Stomach smooth muscle (tissue), 2 donors: ENCODE results near the gene AGAP1.

ENCODE experiments used
- H3K27ac ChIP-seq: one replicate; pipeline ENCODE4 v1.7.0; 2013; ENCODE audit warnings: mild to moderate bottlenecking, low read length, inconsistent platforms
- H3K27me3 ChIP-seq, 2 donors: one replicate each; pipeline ENCODE4 v1.7.0; 2013; ENCODE audit warnings: low read length in 2 of 2; ENCODE audit not compliant: insufficient read depth in 2 of 2, control insufficient read depth in 1 of 2
- H3K36me3 ChIP-seq, 2 donors: one replicate each; pipeline ENCODE4 v1.7.0; 2013; ENCODE audit warnings: low read length in 2 of 2; ENCODE audit not compliant: control insufficient read depth in 2 of 2, insufficient read depth in 2 of 2
- H3K4me1 ChIP-seq: one replicate; pipeline ENCODE4 v1.7.0; 2013; ENCODE audit warnings: low read length; ENCODE audit not compliant: control insufficient read depth, insufficient read depth
- H3K4me3 ChIP-seq, 2 donors: one replicate each; pipeline ENCODE4 v1.7.0; 2013; ENCODE audit warnings: low read length in 2 of 2
- H3K9ac ChIP-seq, 2 donors: one replicate each; pipeline ENCODE4 v1.7.0; 2013; ENCODE audit warnings: low read length in 2 of 2, mild to moderate bottlenecking in 1 of 2
- H3K9me3 ChIP-seq, 2 donors: one replicate each; pipeline ENCODE4 v1.7.0; 2013; ENCODE audit warnings: low read length in 2 of 2; ENCODE audit not compliant: control insufficient read depth in 2 of 2
- donor health status: healthy.
- donor health status: Pancreatic carcinoma.

The AGAP1 gene

GRCh38 chr2:235857598-235857997 lies 363.8 kb downstream of the AGAP1 start:
- H3K4me3 ChIP-seq, result no peak overlapping the region
- H3K27ac ChIP-seq, result no peak overlapping the region
- peaks cover 0 to 6% of the 10 kb centered on the region in 2 donors for H3K36me3 ChIP-seq
- no peak overlapping the region for H3K9ac ChIP-seq
- no peaks in the 10 kb centered on the region for H3K9me3 ChIP-seq
- no peaks in the 10 kb centered on the region for H3K27me3 ChIP-seq
- no peaks in the 10 kb centered on the region for H3K4me1 ChIP-seq

GRCh38 chr2:235858881-235859280 lies 365.0 kb downstream of the AGAP1 start:
- Histone ChIP-seq H3K36me3 (peaks cover 0 to 6% of the 10 kb centered on the region in 2 donors), H3K4me1 (no peaks in the 10 kb centered on the region), H3K27me3 (no peaks in the 10 kb centered on the region), H3K9me3 (no peaks in the 10 kb centered on the region), H3K4me3 (no peak overlapping the region), H3K9ac (no peak overlapping the region), H3K27ac (no peak overlapping the region)

DNA sequence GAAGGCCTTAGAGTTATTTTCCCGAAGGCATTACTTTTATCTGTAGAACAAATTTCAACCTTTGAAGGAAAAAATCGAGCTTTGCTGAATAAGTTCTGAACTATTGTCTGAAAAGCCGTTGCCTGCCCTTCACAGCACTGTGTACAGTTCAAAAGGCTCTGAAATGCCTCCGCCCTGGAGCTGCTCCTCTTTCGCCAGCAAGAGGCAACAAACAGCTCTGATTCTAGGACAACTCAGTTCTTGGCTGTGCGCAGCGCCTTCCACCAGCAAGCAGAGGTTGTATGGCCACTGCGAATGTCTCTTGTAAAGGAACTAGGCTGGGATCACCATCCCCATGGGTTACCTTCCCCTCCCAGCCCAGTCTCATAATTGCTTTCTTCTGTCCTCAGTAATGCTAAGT lies 365.8 kb downstream of the AGAP1 start:
- H3K27ac ChIP-seq, result no peak overlapping the region
- no peaks in the 10 kb centered on the region for H3K27me3 ChIP-seq
- H3K9me3 ChIP-seq, result no peaks in the 10 kb centered on the region
- H3K36me3 ChIP-seq, result peaks cover 0 to 6% of the 10 kb centered on the region in 2 donors
- H3K4me3 ChIP-seq, result no peak overlapping the region
- H3K9ac ChIP-seq, result no peak overlapping the region
- no peaks in the 10 kb centered on the region for H3K4me1 ChIP-seq

DNA sequence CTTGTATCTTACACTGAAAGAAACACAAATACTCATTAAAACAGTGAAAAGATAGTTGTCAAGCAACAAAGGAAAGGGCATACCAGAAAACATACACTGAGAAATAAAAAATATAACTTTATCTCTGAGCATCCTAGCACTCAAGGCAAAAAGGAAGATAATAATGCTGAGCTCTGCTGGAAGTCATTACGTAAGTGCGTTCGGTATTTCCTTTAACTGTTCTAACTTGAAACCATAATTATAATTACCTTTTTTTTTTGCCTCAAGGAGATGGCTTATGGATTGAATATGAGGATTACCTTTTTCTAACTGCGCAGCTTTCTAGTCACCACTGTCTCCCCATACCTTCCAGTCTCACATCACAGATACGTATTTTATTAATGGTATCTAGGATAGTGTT lies 366.3 kb downstream of the AGAP1 start:
- no peaks in the 10 kb centered on the region for H3K27me3 ChIP-seq
- H3K4me3 ChIP-seq, result no peak overlapping the region
- no peaks in the 10 kb centered on the region for H3K4me1 ChIP-seq
- no peaks in the 10 kb centered on the region for H3K9me3 ChIP-seq
- peaks cover 0 to 6% of the 10 kb centered on the region in 2 donors for H3K36me3 ChIP-seq
- H3K27ac ChIP-seq, result no peak overlapping the region
- H3K9ac ChIP-seq, result no peak overlapping the region

DNA sequence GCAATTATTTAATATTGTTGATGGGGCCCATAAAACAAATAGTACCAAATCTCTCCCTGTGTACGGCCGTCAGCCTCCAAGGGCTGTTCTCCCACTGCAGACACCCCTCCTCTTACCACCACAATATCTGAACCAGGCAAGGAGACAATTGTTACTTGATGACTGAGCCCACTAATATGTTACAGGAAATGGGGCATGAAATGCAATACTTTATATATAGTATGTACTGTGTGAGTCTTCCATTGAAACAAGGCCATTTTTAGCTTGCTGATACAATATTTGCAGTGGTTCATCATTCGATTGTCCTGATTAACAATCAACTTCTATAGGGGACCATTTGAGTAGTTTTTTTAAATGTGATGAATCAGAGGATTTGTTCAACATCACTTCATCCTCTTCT lies 367.0 kb downstream of the AGAP1 start:
- Histone ChIP-seq H3K9ac (no peak overlapping the region), H3K9me3 (no peaks in the 10 kb centered on the region), H3K27ac (no peak overlapping the region), H3K4me3 (no peak overlapping the region), H3K36me3 (peaks cover 0 to 6% of the 10 kb centered on the region in 2 donors), H3K4me1 (no peaks in the 10 kb centered on the region), H3K27me3 (no peaks in the 10 kb centered on the region)

GRCh38 chr2:235861383-235861782 lies 367.5 kb downstream of the AGAP1 start:
- H3K9ac ChIP-seq, result no peak overlapping the region
- no peaks in the 10 kb centered on the region for H3K9me3 ChIP-seq
- peaks cover 0 to 4% of the 10 kb centered on the region in 2 donors for H3K36me3 ChIP-seq
- no peak overlapping the region for H3K4me3 ChIP-seq
- no peaks in the 10 kb centered on the region for H3K27me3 ChIP-seq
- H3K27ac ChIP-seq, result no peak overlapping the region
- H3K4me1 ChIP-seq, result peaks cover 3% of the 10 kb centered on the region

DNA sequence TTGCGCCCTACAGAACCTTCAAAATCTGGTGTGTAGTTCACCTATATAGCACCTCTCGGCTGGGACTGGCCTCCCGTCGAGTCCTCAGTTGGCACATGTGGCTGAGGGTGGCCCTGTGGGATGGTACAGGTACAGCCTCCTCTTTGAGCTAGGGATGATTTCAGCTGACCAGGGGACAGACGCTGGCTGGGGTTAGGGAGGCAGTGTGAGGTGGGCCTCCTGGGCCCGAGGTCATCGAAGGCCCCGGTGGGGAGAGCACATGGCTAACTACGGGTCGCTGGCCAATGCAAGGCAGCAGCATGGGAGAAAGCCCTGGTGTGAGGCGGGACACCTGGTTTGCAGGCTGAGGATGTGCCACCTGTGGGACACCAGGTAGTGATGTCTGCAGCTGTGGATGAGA lies 369.6 kb downstream of the AGAP1 start:
- Histone ChIP-seq H3K4me3 (no peak overlapping the region), H3K9me3 (no peaks in the 10 kb centered on the region), H3K27me3 (no peaks in the 10 kb centered on the region), H3K9ac (no peak overlapping the region), H3K27ac (no peak overlapping the region), H3K4me1 (peaks cover 3% of the 10 kb centered on the region), H3K36me3 (no peaks in the 10 kb centered on the region)

DNA sequence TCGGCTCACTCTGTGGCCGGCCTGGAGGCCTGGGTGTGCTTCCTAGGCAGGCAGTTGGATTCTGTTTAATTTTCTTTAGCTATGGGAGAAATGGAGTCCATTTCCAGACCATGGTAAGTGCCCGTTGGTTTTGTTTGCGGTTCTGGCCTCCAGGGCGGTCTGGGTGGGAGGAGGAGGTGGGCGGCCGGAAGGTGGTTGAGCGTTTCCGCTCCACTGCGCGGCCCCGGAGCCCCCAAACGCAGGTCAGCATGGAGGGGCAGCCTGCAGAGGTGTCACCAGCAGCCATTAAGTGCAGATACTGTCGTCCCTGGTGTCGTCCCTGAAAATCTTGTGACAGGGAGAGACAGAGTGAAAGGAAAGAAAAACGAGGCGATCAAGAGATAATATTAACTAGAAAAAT lies 370.5 kb downstream of the AGAP1 start:
- Histone ChIP-seq H3K27ac (no peak overlapping the region), H3K9me3 (no peaks in the 10 kb centered on the region), H3K36me3 (no peaks in the 10 kb centered on the region), H3K9ac (no peak overlapping the region), H3K4me1 (peaks cover 3% of the 10 kb centered on the region), H3K4me3 (no peak overlapping the region), H3K27me3 (no peaks in the 10 kb centered on the region)

DNA sequence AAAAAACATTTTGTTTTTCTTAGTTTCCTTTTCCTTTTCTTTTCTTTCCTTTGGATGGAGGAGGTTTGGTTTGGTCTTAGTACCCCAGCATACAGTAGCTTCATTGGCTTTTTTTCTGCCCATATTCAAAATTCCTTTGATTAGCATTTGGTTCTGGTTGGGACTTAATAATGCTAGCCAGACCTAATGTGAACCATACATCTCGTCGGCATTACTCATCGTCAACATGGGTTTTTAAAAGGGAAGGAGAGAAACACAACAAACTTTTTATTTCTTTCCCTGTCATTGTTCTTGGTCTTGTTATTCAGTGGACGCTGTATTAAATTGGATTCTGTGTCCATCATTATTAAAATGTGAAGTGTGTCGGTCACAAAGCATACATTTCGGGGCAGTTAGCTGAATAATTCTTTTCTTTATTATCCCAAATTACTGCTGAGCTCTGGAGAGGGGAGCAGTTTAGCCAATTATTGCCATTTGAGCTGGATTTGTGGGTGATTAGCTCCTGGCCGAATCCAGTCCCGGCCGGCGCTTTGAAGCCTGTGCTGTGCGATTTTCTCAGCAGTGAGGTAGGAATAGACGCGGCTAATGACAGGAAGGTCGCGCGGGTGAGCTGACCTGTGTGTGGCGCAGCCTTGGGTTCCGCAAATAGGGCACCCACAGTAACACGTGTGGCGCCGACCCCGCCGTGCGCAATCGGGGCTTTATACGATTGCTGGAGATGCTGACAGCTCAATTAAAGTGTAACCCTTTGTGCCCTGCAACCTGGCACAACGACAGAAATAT lies 371.1 kb downstream of the AGAP1 start:
- Histone ChIP-seq H3K9ac (no peak overlapping the region), H3K36me3 (no peaks in the 10 kb centered on the region), H3K4me1 (peaks cover 3% of the 10 kb centered on the region), H3K27ac (no peak overlapping the region), H3K9me3 (no peaks in the 10 kb centered on the region), H3K27me3 (no peaks in the 10 kb centered on the region), H3K4me3 (no peak overlapping the region)

DNA sequence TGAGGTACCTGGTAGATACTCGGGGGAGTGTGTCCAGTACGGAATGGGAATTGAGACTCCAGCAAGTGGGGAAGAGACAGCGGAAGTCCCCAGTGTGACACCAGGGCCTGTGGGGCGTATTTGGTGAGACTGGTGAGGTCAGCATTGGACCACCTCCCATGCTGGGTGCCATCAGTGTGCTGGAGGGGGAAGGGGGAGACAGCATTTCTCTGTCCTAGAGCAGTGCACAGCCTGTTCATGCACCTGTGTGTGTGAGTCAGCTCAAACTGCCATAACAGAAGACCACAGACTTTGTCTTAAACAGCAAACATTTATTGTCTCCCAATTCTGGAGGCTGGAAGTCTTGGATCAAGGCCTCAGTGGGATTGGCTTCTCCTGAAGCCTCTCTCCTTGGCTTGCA lies 372.5 kb downstream of the AGAP1 start:
- Histone ChIP-seq H3K27me3 (no peaks in the 10 kb centered on the region), H3K36me3 (no peaks in the 10 kb centered on the region), H3K27ac (no peak overlapping the region), H3K4me3 (no peak overlapping the region), H3K4me1 (peaks cover 3% of the 10 kb centered on the region), H3K9me3 (peaks cover 0 to 3% of the 10 kb centered on the region in 2 donors), H3K9ac (no peak overlapping the region)

DNA sequence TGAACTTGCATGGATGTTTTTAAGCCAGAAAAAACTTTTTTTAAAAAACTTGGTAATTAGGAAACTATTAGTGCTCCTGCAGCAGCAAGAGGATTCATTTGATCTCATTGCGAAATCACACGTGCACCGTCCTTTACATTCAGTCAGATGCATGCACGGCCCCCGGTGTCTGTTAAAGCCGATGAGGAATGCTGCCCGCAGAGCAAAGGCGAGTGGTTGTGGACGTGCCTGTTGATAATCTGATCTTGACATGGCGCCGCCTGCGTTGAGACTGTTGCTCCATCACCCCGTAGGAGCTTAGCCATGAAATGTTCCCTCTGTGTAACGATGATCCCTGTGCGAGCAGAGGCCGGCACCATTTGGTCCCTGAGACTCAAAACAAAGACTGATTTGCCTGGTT lies 374.4 kb downstream of the AGAP1 start:
- no peak overlapping the region for H3K9ac ChIP-seq
- peaks cover 3% of the 10 kb centered on the region for H3K4me1 ChIP-seq
- H3K9me3 ChIP-seq, result peaks cover 0 to 3% of the 10 kb centered on the region in 2 donors
- no peaks in the 10 kb centered on the region for H3K27me3 ChIP-seq
- H3K36me3 ChIP-seq, result no peaks in the 10 kb centered on the region
- no peak overlapping the region for H3K4me3 ChIP-seq
- no peak overlapping the region for H3K27ac ChIP-seq
